HG03159 (cell line): Measurements from ENCODE around the gene MEGF8.

Experiments
- ATAC-seq: cut with Tn5 transposase; IDR thresholded peaks from one replicate; pipeline ENCODE4 v1.9.1; 2021; ENCODE audit warnings: mild to moderate bottlenecking, moderate library complexity; ENCODE audit not compliant: unreplicated experiment

MEGF8 gene

DNA sequence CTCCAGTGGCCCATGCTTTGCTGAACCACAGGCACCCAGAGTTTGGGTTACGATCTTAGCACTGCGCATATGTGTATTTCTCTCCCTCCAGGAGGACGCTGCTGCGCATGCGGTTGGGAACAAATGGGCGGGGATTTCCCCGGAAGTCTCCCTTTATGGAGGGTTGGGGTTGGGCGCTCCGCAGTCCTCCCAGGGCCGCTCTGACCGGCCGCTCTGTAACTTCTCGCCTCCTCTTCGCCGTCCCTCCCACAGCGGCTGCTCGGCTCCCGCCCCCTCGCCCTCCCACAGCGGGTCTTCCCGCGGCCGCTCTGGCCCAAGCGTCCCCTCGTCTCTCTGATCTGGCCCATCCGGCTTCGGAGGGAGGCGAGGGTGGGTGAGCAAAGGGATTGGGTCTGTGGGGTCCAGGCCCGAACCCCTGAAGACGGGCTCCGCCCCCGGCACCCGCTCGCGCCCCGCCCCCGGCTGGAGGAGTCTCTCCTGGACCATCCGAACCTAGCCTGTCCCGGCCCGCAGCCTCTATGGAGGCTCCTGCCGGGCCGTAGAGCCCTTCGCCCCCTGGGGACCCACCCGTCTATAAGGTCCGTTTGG, at the start of gene MEGF8:
Gene MEGF8 (plus strand): TSS at position 328 of the 588 bp plus-strand sequence. CDS start 609 bp downstream, outside the sequence.
- peak; percentile 90 for ATAC-seq

- no peak for ATAC-seq
Measured at GRCh38 chr19:42276284-42276683, 49.2 kb upstream of the MEGF8 start.

DNA sequence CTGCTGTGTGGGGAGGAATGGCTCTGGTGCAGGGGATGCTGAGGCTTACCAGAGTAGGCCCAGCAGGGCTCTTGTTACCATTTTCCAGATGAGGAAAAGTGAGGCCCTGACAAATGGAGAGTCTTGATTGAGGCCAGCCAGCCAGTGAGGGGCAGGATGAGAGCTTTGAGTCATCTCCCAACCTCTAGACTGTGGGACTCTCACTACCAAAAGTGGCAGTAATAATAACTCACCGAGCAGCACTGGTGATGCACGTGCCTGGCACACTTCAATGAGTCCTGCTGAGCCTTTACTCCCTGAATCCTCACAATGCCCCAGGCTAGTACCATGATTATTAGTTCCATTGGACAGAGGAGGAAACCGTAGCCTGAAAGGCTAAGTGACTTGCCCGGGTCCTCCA, 48.6 kb upstream of the MEGF8 start:
- ATAC-seq, result no peak

DNA sequence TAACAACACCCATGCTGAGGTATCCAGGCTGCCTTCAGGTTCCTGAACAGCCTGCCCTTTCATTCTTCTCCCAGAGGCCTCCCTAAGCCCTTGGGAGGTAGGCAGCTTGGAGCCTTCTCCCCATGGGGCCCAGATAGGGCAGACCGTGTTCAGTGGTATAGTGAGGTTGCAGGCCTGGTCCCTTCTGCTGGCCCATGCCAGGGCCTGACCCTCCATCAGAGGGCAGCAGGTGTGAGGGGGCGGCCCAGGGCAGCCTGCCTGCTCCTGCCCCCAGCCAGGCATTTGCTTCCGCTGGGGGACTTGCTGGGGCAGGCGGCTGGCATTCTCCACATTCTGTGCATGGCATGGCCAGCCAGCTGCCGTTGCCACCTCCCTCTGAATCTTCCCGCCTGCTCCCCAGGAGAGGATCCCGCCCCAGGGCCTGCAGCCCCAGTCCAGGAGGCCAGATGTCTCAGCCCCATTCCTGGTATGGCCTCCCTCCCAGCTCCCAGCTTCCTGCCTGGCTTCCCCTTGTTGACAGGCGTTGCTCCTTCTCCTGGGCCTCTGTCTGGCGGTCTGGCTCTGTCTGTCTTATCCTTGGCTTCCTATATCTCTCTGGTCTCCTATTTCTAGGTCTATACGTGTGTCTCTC, 47.5 kb upstream of the MEGF8 start:
- ATAC-seq, result no peak

DNA sequence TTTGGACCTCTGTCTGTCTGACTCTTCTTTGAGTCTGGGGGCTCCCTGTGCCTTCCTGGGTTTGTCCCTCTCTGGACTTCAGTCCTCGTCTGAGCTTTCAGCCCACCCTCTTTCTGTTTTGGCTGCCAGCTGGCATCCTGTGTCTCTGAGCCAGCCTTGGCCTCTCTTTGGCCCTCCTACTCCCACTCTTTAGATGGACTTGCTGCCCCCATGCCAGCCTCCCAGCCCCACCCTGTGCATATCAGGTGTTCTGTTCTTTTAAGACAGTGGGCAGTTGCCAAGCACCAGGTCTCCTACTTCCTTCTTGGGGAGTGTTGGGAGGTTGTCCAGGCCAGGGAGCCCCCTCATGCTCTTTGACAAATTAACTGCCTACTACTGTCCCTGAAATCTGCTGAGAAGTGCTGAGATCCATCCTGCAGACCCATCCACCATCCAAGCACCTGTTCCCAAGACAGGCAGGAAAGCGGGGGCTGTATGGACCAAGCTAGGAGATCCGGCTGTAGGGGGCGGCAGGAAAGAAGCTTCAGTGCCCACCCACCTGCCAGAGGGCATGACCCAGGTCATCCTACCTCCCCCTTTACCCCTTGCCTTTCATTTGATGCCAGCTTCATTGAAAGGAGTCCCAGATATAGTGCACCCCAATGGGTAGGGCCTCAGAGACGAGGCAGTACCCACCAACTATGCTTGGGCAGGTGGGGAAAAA, 46.8 kb upstream of the MEGF8 start:
- no peak for ATAC-seq

DNA sequence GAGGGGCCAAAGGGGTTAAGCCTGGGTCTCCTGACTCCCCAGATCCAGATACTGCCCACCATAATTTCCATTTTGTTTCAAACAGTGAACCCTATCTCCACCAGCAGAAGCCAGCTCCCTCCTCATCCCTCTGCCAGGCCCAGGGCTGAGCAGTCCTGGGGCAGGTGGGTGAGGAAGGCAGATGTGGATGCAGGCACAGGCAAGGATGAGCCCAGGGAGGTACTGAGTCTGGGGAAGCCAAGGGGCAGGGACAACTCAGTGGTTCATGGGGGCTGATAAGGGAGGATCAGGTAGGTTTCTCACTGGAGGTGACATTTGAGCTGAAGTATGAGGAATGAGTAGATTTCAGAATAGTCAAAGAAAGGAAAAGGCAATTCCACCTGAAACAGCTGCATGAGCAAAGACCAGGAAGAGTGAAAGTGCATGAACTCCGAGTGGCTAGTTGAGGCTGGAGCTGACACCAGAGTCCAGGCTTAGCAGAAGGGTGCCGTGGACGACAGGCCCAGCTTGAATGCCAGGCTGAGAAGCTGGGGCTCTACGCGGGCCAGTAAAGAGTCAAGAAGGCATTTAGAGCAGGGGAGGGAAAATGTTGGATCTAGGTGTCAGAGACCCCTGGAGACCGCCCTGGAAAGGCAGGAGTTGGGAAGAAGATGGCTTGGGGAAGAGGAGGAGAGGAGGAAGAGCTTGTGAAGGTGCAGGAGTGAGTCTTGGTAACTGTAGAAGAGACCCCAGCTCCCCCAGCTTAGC, 46.1 kb upstream of the MEGF8 start:
- no peak for ATAC-seq

- ATAC-seq, result peak; percentile 30
Measured at GRCh38 chr19:42279902-42280814, 45.3 kb upstream of the MEGF8 start.

DNA sequence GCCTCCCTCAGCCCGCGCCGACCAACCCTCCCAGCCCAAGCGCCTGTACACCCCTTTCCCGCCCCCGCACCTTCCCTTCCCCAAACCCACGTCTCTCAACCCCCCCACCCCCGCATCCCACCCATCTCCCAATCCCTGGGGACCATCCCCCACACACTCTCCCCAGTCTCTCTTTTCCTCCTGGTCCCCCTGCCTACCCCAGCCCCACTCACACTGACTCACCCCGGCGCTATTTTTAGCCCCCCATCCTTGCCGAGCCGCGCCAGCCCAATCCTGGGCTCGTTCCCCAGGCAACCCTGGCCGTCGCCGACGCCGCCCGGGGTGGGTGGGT, 44.7 kb upstream of the MEGF8 start:
- no peak for ATAC-seq

- no peak for ATAC-seq
Measured at GRCh38 chr19:42281146-42281826, 44.1 kb upstream of the MEGF8 start.

GRCh38 chr19:42281827-42282762, 43.3 kb upstream of the MEGF8 start:
- no peak for ATAC-seq

DNA sequence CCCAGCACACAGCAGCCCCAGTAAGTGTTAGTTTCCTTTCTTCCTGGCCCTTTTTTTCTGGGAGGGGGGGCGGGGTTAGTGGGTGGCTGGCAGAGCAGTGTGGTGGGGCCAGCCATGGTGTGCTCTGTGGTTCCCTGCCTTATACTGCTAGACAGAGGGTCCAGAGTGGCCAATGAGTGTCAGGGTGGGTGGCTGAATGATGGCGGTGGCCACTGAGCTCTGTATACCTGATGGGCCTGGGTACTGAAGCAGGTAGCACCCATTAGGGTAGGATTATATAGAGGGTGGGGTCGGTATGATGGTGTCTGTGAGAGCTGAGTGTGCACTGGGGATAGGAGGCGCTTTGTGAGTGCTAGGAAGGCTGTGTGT, 42.6 kb upstream of the MEGF8 start:
- no peak for ATAC-seq

GRCh38 chr19:42283188-42284065, 42.0 kb upstream of the MEGF8 start:
- peak; percentile 42 for ATAC-seq

- ATAC-seq, result peak; percentile 26
Measured at GRCh38 chr19:42284066-42284501, 41.4 kb upstream of the MEGF8 start.

- ATAC-seq, result no peak
Measured at GRCh38 chr19:42284591-42285341, 40.7 kb upstream of the MEGF8 start.

DNA sequence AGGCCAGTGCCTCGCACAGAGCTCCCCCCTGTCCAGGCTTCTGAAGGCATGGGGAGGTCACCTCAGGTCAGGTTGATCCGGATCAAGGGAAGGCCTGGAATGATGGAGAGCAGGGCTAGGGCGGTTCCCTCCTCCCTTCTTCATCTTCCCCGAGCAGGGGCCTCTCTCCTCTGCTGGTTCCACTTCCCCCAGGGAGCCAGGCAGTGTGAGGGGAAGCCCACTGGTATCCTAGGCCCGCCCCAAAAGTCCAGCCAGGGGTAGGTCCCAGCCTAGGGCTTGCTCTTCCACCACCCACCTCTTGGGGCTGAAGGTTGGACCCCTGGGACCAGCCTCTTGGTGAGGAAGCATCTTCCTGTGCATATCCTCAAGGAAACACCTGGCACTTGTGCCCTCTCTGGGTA, 39.9 kb upstream of the MEGF8 start:
- ATAC-seq, result no peak

- no peak for ATAC-seq
Measured at GRCh38 chr19:42285988-42286348, 39.5 kb upstream of the MEGF8 start.

DNA sequence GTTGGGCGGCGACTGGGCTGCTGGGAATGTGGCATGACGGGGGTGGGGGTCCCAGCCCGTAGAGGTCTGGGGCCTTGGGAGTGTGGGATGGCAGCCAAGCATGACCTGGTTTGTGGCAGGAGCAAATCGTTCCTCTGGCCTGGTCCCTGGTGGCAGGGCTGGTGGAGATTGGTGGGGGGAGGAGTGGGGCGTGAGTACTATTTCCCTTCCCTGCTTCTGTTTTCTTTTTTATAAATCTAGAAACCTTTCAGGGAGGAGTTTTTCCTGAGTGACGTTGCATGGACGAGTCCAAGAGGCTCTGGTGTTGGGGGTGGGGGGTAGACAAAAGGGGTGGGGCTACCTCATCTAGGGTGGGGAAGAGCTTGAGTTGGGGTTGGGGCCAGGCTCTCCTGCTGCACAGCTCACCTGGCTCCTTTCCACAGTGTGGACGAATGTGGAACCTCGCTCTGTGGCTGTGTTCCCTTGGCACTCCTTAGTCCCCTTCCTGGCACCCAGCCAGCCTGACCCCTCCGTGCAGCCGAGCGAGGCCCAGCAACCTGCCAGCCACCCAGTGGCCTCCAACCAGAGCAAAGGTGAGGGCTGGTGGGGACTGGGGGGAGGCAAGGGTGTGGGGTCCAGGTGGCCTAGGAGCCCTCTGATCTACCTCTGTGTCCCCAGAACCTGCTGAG, 39.0 kb upstream of the MEGF8 start:
- ATAC-seq, result no peak
